ES-I3 (cell line): Measurements from ENCODE around the gene ASH1L.
"Not testable (repeated sequence)": the region's sequence is repeated elsewhere in the genome, so short reads cannot be mapped to it uniquely, and the experiment has no call there.

Experiments used
- H3K36me3 ChIP-seq: 2 replicates; pipeline ENCODE4 v1.6.1; 2013; ENCODE audit warnings: mild to moderate bottlenecking, low read length, control low read depth, moderate library complexity; ENCODE audit not compliant: insufficient read depth
- H3K4me1 ChIP-seq: 2 replicates; pipeline ENCODE4 v1.6.1; 2013; ENCODE audit warnings: mild to moderate bottlenecking, control low read depth, low read length; ENCODE audit not compliant: insufficient read depth
- H3K9ac ChIP-seq: 2 replicates; pipeline ENCODE4 v1.6.1; 2013; ENCODE audit warnings: low read depth, mild to moderate bottlenecking, low read length, moderate library complexity
- H3K9me3 ChIP-seq: 2 replicates; pipeline ENCODE4 v1.6.1; 2013; ENCODE audit warnings: mild to moderate bottlenecking, low read length, moderate library complexity; ENCODE audit not compliant: control insufficient read depth, insufficient read depth

ASH1L gene

GRCh38 chr1:155529109-155529508 is 33.5 kb downstream of the ASH1L start:
- H3K9me3 ChIP-seq = no peaks in the 10 kb centered on the region
- no peaks in the 10 kb centered on the region for H3K36me3 ChIP-seq
- H3K9ac ChIP-seq = no peak overlapping the region
- no peaks in the 10 kb centered on the region for H3K4me1 ChIP-seq

GRCh38 chr1:155527677-155528076 is 34.9 kb downstream of the ASH1L start:
- H3K36me3 ChIP-seq = no peaks in the 10 kb centered on the region
- no peaks in the 10 kb centered on the region for H3K4me1 ChIP-seq
- H3K9me3 ChIP-seq = no peaks in the 10 kb centered on the region

GRCh38 chr1:155526356-155526755 is 36.2 kb downstream of the ASH1L start:
- Histone ChIP-seq H3K36me3 (no peaks in the 10 kb centered on the region), H3K4me1 (no peaks in the 10 kb centered on the region), H3K9ac (no peak overlapping the region), H3K9me3 (no peaks in the 10 kb centered on the region)

More at GRCh38 chr1:155527677-155528076, 34.9 kb downstream of the ASH1L start:
- no peak overlapping the region for H3K9ac ChIP-seq

GRCh38 chr1:155522069-155522468 is 40.5 kb downstream of the ASH1L start:
- Histone ChIP-seq H3K4me1 (no peaks in the 10 kb centered on the region), H3K9me3 (no peaks in the 10 kb centered on the region), H3K36me3 (no peaks in the 10 kb centered on the region), H3K9ac (no peak overlapping the region)

GRCh38 chr1:155518484-155518883 is 44.1 kb downstream of the ASH1L start:
- Histone ChIP-seq H3K36me3 (no peaks in the 10 kb centered on the region), H3K4me1 (no peaks in the 10 kb centered on the region), H3K9ac (no peak overlapping the region), H3K9me3 (no peaks in the 10 kb centered on the region)

GRCh38 chr1:155514582-155515187 is 47.9 kb downstream of the ASH1L start:
- no peaks in the 10 kb centered on the region for H3K4me1 ChIP-seq
- no peaks in the 10 kb centered on the region for H3K36me3 ChIP-seq
- no peaks in the 10 kb centered on the region for H3K9me3 ChIP-seq
- H3K9ac ChIP-seq = no peak overlapping the region

- Histone ChIP-seq H3K36me3 (no peaks in the 10 kb centered on the region), H3K4me1 (no peaks in the 10 kb centered on the region), H3K9ac (no peak overlapping the region), H3K9me3 (no peaks in the 10 kb centered on the region)
These were observed 49.2 kb downstream of the ASH1L start for GRCh38 chr1:155513300-155513916.

GRCh38 chr1:155511385-155511784 is 51.2 kb downstream of the ASH1L start:
- not testable (repeated sequence) for H3K4me1 ChIP-seq, H3K9me3 ChIP-seq, H3K9ac ChIP-seq, H3K36me3 ChIP-seq

- H3K9me3 ChIP-seq = no peaks in the 10 kb centered on the region
- H3K9ac ChIP-seq = no peak overlapping the region
- H3K4me1 ChIP-seq = no peaks in the 10 kb centered on the region
- H3K36me3 ChIP-seq = no peaks in the 10 kb centered on the region
These were observed 53.5 kb downstream of the ASH1L start for GRCh38 chr1:155509064-155509463.

GRCh38 chr1:155507945-155508344 is 54.7 kb downstream of the ASH1L start:
- Histone ChIP-seq H3K9ac (no peak overlapping the region), H3K36me3 (no peaks in the 10 kb centered on the region), H3K9me3 (no peaks in the 10 kb centered on the region), H3K4me1 (no peaks in the 10 kb centered on the region)

GRCh38 chr1:155505963-155506362 is 56.6 kb downstream of the ASH1L start:
- not testable (repeated sequence) for H3K36me3 ChIP-seq, H3K9me3 ChIP-seq, H3K4me1 ChIP-seq, H3K9ac ChIP-seq

- no peaks in the 10 kb centered on the region for H3K9me3 ChIP-seq
- peaks cover 11% of the 10 kb centered on the region for H3K4me1 ChIP-seq
- no peaks in the 10 kb centered on the region for H3K36me3 ChIP-seq
- no peak overlapping the region for H3K9ac ChIP-seq
These were observed 58.4 kb downstream of the ASH1L start for GRCh38 chr1:155504207-155504606.

- no peak overlapping the region for H3K9ac ChIP-seq
- peaks cover 11% of the 10 kb centered on the region for H3K4me1 ChIP-seq
- H3K9me3 ChIP-seq = no peaks in the 10 kb centered on the region
These were observed 62.5 kb downstream of the ASH1L start for GRCh38 chr1:155499953-155500639.

GRCh38 chr1:155499263-155499662 is 63.3 kb downstream of the ASH1L start:
- Histone ChIP-seq H3K9me3 (no peaks in the 10 kb centered on the region), H3K9ac (no peak overlapping the region), H3K36me3 (no peaks in the 10 kb centered on the region), H3K4me1 (peaks cover 11% of the 10 kb centered on the region)

More at GRCh38 chr1:155499953-155500639, 62.5 kb downstream of the ASH1L start:
- no peaks in the 10 kb centered on the region for H3K36me3 ChIP-seq

GRCh38 chr1:155493595-155493994 is 69.0 kb downstream of the ASH1L start:
- not testable (repeated sequence) for H3K9me3 ChIP-seq, H3K36me3 ChIP-seq, H3K9ac ChIP-seq, H3K4me1 ChIP-seq
